ENCODE measurements around the gene HDAC4.

DNA sequence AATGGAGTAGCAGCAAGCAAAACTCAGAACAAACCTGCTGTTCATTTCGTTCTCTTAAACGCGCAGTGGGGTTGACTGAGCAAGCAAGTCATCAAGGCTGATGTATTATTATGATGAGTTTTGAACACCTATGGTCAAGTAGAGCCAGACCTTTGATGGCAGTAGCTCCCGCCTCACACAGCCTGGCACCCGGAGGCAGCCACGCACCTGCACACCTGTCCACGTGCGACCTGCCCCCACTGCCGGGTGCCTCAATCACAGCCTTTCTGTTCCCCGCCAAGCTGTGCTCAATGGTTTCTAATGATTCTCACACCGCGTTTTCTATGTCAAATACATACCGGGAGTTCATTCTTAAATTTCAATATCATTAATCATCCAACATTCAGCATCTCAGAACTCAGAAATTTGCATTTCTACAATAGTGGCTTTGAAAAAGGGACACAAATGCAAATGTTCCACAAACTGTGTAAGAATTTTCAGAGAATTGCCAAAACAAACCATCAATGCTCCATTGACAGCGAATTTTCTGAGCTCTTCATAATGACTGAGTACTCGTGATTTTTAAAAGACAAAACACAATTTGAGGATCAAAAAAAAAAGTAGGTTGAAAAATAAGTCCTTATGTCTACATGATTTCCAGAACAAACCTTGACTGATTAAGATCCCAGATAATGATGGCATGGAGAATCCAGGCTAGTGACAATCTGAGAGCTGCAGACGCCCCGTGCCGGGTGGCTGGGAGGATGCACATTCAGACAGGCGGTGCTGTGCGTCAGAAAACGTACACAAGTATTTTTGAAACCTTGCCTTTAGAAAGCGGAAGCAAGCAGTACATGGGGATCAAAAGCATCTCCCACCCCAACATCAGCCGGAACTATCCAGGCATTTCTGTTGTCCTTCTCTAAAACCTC, 56.6 kb downstream of the HDAC4 start:
- TF ChIP-seq POLR2AphosphoS5 (IDR thresholded peaks at IDR 0.05; ENCODE audit: low read depth, low read length) (no peak), TCF7L2 (IDR thresholded peaks at IDR 0.05; ENCODE audit: low read depth, low read length) (no peak)
- TF ChIP-seq, protein P1, sequence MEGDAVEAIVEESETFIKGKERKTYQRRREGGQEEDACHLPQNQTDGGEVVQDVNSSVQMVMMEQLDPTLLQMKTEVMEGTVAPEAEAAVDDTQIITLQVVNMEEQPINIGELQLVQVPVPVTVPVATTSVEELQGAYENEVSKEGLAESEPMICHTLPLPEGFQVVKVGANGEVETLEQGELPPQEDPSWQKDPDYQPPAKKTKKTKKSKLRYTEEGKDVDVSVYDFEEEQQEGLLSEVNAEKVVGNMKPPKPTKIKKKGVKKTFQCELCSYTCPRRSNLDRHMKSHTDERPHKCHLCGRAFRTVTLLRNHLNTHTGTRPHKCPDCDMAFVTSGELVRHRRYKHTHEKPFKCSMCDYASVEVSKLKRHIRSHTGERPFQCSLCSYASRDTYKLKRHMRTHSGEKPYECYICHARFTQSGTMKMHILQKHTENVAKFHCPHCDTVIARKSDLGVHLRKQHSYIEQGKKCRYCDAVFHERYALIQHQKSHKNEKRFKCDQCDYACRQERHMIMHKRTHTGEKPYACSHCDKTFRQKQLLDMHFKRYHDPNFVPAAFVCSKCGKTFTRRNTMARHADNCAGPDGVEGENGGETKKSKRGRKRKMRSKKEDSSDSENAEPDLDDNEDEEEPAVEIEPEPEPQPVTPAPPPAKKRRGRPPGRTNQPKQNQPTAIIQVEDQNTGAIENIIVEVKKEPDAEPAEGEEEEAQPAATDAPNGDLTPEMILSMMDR (IDR thresholded peaks at IDR 0.05), result no peak
- TF ChIP-seq, protein P2, sequence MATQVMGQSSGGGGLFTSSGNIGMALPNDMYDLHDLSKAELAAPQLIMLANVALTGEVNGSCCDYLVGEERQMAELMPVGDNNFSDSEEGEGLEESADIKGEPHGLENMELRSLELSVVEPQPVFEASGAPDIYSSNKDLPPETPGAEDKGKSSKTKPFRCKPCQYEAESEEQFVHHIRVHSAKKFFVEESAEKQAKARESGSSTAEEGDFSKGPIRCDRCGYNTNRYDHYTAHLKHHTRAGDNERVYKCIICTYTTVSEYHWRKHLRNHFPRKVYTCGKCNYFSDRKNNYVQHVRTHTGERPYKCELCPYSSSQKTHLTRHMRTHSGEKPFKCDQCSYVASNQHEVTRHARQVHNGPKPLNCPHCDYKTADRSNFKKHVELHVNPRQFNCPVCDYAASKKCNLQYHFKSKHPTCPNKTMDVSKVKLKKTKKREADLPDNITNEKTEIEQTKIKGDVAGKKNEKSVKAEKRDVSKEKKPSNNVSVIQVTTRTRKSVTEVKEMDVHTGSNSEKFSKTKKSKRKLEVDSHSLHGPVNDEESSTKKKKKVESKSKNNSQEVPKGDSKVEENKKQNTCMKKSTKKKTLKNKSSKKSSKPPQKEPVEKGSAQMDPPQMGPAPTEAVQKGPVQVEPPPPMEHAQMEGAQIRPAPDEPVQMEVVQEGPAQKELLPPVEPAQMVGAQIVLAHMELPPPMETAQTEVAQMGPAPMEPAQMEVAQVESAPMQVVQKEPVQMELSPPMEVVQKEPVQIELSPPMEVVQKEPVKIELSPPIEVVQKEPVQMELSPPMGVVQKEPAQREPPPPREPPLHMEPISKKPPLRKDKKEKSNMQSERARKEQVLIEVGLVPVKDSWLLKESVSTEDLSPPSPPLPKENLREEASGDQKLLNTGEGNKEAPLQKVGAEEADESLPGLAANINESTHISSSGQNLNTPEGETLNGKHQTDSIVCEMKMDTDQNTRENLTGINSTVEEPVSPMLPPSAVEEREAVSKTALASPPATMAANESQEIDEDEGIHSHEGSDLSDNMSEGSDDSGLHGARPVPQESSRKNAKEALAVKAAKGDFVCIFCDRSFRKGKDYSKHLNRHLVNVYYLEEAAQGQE (IDR thresholded peaks at IDR 0.05; ENCODE audit: insufficient read depth in 1 of 2, low read depth in 2 of 2, low read length in 1 of 2), result no peak
